Cardiac septum (tissue), 1 donor: ENCODE data around the gene FOXA3. TPM values are rescaled to one million over a fixed set of nuclear protein-coding genes. Genes with fewer than 3 reads are reported as not detected.

Experiments used
- DNase-seq: peaks from one replicate; pipeline ENCODE4 v3.0.0-alpha.2; 2020; ENCODE audit warnings: low spot score
- intact Hi-C: fragments of 100-400 bp; cut with DNase I; formaldehyde crosslinking; loops from one replicate; pipeline ENCODE4 v1.14.0; 2022
- total RNA-seq: library from RNA; stranded (reverse); fragmentation: NEBNext Ultra II Directional; extraction: Animal tissue kit (Norgen Biotek cat#: 25700); gene quantifications from one replicate; pipeline ENCODE4 v1.2.1, GENCODE V29; 2021
- donor health status: DM: no; HTN: no; CAD: no.

The FOXA3 gene
- total RNA-seq, 1 donor from 2014 or later = not detected

DNA sequence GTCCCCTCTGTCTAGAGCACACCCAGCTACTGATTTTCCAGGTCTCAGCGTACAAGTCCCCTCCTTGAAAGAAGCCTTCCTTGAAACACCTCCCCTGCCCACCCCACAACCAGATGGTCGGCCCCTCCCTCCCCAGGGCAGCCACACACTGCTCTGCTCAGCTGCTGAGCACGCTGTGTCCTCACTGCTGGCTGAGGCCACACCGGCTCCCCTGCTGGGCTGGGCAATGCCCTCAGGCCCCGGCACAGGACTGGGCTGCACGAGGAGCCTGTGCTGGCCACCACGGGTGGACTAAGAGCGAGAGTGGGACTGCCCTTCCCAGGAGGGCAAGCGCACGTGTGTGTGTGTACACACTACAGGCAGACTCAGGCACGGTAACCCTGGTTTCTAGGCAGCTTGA, 37.2 kb upstream of the FOXA3 start:
- intact Hi-C loops = no loop called here
- no peak for DNase-seq

DNA sequence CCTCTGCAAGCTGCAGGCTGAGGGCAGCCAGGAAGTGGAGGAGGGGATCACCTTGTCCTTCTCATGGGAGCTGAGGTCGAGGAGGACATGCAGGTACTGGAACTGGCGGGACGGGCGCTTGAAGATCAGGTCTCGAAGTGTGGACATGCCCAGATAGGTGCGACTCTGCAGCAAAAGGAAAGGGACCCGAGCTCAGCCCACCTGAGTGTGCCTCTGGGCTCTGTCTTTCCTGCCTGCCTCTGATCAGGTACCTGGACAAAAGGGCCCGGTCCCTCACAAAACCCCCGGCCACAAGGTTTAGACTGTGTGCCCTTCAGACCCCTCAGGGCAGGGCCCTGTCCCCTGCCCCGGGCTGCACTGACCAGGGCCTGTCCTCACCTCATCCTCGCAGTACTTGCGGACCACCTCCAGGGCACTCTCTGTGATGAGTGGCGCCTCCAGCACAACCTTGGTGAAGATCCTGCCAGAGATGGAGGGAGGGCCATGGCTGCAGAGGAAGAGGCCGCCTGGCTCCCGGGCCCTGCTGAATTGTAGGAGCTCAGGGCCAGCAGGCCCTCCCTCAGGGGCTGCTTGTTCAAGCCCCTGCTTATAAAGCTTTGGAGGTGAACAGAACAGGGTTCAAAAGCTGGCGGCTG, 36.5 kb upstream of the FOXA3 start:
- DNase-seq = no peak
- intact Hi-C loops = no loop called here

- intact Hi-C loops = no loop called here
- DNase-seq = no peak
Observed at GRCh38 chr19:45828523-45828922, 35.6 kb upstream of the FOXA3 start.

GRCh38 chr19:45828945-45829344, 35.2 kb upstream of the FOXA3 start:
- no peak for DNase-seq
- intact Hi-C loops = no loop called here

- intact Hi-C loops = no loop called here
- DNase-seq = no peak
Observed at GRCh38 chr19:45834970-45835369, 29.2 kb upstream of the FOXA3 start.

- no peak for DNase-seq
- intact Hi-C loops = no loop called here
Observed at GRCh38 chr19:45842198-45842597, 21.9 kb upstream of the FOXA3 start.

DNA sequence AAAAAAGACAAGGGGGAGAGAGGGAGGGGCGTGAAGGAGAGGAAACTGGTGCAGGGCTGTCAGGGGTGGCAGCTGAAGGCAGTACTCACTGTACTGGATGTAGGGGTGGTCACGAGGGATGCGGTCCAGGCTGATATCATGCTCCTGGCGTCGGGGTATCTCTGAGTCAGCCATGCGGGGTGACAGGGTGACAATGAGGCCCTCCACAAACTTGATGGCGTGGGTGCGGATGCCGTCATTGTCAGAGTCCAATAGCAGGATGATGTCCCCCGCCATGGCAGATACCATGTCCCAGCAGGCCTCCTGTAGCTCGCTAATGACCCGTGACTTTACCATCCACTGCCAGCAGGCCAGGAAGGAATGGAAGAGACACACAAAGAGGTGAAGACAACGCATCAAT, 16.5 kb upstream of the FOXA3 start:
- no peak for DNase-seq
- intact Hi-C loops = no loop called here

DNA sequence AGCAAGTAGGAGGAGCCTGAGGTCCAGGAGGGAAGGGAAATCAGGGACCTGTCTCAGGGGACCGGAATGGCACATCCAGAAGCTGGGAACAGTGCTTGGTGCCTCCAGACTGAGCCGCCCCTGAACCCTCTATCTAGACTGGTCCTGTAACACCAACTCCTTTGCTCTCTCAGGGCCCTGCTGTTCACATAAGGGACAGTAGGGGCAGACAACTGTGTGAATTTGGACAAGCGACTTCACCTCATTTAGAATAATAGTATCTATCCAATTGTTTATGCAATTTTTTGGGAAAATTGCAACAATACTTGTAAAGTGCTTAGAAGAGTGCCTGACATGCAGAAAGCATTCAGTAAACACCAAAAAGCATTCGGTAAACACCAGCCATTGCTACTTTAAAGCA, 15.2 kb upstream of the FOXA3 start:
- intact Hi-C loops = no loop called here
- no peak for DNase-seq

DNA sequence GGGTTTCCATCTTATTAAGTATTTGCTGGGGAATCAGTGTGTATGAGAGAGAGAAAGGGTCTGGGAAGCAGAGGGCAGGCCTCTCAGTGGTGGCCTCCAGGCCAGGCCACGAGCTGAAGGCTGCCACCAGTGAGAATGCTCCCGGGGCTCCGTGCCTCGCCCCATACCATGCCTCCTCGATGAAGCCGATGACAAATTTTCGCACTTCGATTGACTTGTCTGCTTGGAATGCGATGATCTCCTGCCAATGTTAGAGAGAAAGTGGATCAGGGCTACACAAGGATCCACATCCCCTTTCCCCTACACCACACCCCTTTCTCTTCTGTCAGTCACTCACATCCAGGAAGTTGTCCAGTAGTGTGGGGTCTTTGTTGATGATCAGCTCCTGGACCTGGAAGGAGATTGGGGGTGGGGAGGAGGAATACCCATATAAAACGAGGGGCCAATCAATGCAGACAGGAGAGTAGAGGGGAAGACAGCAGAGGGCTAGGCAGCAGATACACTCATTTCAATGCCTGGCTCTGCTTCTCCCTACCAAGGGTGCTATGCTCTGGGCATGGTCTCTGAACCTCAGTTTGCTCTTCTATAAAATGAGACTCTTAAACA, 11.9 kb upstream of the FOXA3 start:
- intact Hi-C loops = no loop called here
- no peak for DNase-seq

- DNase-seq = no peak
- intact Hi-C loops = no loop called here
Observed at GRCh38 chr19:45852983-45853382, 11.1 kb upstream of the FOXA3 start.

DNA sequence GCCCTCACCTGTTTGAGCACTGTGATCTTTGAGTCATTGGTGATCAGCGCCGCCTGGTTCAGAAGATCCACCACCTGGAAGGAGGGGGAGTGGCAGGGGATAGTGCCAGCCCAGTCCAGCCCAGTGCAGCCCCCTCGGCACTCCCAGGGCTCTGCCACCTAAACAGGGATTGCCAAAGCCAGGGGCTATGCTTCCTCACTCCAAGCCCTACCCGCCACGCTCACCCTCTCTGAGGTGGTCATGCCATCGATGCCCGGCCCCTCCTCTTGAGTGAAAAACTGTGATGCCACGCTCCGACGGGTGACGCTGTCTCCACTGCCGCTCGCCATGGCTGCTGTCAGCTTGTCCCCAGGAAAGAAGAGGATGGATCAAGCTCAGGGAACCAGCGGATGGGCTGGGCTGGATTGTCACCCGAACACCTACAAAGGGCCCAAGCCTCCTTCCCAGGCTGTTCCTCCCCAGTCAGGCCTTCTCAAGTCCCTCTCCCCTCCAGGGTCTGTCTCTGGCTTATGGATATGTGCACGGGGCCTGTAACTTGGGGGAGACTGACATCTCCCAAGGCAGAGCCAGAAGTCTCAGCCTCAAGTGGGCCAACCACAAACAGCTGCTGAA, 9.9 kb upstream of the FOXA3 start:
- no peak for DNase-seq
- intact Hi-C loops = no loop called here

- no peak for DNase-seq
- intact Hi-C loops = no loop called here
Observed at GRCh38 chr19:45860359-45861259, 3.5 kb upstream of the FOXA3 start.

DNA sequence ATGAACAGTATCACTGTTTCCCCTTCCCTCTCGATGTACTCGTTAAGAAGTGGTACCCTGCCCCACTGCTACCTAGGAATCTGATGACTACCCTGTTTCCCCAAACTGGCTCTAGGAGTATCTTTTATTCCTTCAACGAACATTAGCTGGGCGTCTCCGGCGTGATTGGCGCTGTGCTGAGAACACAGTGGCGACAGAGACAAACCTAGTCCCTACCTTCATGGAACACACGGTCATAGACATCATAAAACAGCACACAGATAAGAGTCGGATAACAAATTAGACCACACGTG, 1.9 kb upstream of the FOXA3 start:
- DNase-seq = no peak
- intact Hi-C loops = no loop called here

GRCh38 chr19:45862564-45863334, 1.4 kb upstream of the FOXA3 start, which contains the start of gene SYMPK:
TSS of gene SYMPK (minus strand) at chr19:45863147. CDS start at chr19:45854495, 8,652 bp downstream.
- intact Hi-C loops = loop anchor here (1.0 kb wide), 1 partner anchor 24 kb away; the partner anchor contains the start of gene IRF2BP1
- peak; percentile 100 for DNase-seq

DNA sequence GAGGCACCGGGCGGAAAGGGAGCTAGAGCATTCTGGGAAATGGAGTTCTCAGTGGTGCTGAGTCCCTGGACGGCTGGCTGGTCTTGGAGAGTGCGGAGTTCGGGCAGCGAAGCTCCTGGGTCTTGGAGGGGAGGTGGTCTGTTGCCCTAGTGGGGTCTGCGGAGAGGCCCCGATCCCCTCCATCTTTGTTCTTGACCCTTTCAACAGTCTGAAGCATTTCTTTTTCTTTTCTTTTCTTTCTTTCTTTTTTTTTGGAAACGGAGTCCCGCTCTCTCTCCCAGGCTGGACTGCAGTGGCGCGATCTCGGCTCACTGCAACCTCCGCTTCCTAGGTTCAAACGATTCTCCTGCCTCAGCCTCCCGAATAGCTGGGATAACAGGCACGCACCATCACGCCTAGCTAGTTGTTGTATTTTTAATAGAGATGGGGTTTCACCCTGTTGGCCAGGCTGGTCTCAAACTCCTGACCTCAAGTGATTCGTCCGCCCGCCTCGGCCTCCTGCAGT, 739 bp upstream of the FOXA3 start:
- DNase-seq = no peak
- intact Hi-C loops = loop anchor here (1.0 kb wide), 1 partner anchor 23 kb away; the partner anchor contains the start of gene IRF2BP1

DNA sequence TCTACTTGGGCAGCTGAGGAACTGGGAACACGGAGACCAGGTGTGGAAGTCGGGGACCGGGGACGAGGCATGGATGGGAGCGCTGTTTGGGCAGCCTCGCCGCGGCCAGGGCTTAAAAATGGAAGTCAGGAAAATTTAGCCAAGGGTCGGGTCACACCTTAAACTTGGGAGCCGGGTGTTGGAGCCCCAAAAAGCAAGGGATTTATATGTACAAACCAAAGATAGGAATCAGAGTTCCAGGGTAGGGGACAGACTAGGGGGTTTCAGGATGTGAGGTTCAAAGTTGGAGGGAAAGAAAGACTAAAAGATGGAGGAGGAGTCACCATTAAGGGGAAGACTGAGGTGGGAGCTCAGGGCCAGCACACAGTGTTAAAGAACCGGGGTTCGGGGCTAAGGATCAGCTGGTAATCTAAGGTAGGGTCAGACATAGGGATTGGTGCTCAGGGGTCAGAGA, 530 bp downstream of the FOXA3 start:
- intact Hi-C loops = no loop called here

GRCh38 chr19:45865269-45865948, 1.3 kb downstream of the FOXA3 start:
- intact Hi-C loops = no loop called here
- DNase-seq = no peak

More for the DNA sequence above, 530 bp downstream of the FOXA3 start:
- no peak for DNase-seq

DNA sequence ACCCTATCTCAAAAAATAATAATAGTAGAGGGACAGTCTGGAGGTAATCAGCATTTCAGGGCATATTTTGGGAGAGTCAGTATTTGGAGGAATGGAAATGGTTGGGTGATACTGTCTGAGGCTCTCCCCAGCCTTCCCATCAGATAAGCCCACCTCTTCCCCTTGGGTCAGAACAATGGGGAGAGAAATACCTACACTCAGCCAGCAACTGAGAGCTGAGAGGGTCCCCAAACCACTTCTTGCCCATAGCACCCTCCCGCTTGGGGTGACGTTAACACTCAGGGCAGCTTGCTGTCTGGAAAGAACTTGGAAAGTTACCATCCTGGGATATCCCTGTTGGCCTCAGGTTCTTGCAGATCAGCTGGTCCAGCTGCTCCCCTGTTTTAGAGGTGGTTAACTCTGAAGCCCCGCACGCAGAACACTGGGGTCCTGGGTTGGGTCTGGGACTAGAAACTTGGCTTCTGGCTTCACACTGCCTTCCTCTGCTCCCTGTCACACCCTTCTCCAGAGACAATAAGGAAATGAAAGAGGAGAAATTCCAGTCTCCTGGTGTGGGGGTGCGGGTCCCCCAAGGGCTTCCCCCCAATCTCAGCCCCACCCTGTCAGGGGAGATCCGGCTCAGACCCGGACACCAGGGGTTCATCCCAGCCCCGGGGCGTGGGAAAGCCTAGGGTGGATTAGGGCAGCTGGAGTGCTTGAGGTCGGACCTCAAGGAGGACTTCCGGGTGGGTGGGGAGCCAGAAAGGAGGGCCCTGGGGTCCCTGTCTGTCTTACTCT, 2.5 kb downstream of the FOXA3 start:
- intact Hi-C loops = no loop called here

More for the DNA sequence above, 2.5 kb downstream of the FOXA3 start:
- no peak for DNase-seq
